Common myeloid progenitor, CD34-positive (primary cell): Measurements from ENCODE around the gene LGALS7B.
"Not testable (repeated sequence)": the region's sequence is repeated elsewhere in the genome, so short reads cannot be mapped to it uniquely, and the experiment has no call there.

Experiments used
- CTCF ChIA-PET: fragments of 350-600 bp; sonication (Branson Sonifier 250); formaldehyde crosslinking; loops from one replicate; lab custom pipeline; 2021; ENCODE audit warnings: antibody characterized with exemption; lab: Charles Lee
- POLR2A ChIA-PET: fragments of 350-600 bp; sonication (Branson Sonifier 250); formaldehyde crosslinking; loops from one replicate; lab custom pipeline; 2021; ENCODE audit warnings: antibody characterized with exemption; lab: Charles Lee
- DNase-seq, 3 donors: peaks; one replicate each; pipeline versions ENCODE4 v3.0.0 to v3.0.0-alpha.2; 2013
- H3K27ac ChIP-seq, 2 experiments: 1 replicate in 1 of 2; 2 replicates in 1 of 2; pipeline ENCODE4 v1.7.0; 2013; ENCODE audit warnings: inconsistent platforms in 2 of 2, low read length in 2 of 2, mild to moderate bottlenecking in 2 of 2, low read depth in 1 of 2, moderate library complexity in 1 of 2; ENCODE audit not compliant: severe bottlenecking in 2 of 2, insufficient read depth in 1 of 2, poor library complexity in 1 of 2
- H3K27me3 ChIP-seq, 5 experiments: replicated peaks in 2 of 5; 1 replicate in 3 of 5; 2 replicates in 2 of 5; pipeline versions ENCODE4 v1.6.1 to v1.7.0; 2013; ENCODE audit warnings: low read length in 4 of 5, mild to moderate bottlenecking in 2 of 5, moderate library complexity in 2 of 5, inconsistent platforms in 1 of 5; ENCODE audit not compliant: insufficient read depth in 5 of 5, control insufficient read depth in 4 of 5
- H3K36me3 ChIP-seq, 4 experiments: 1 replicate in 2 of 4; 2 replicates in 2 of 4; pipeline versions ENCODE4 v1.6.1 to v1.7.0; 2013; ENCODE audit warnings: low read length in 3 of 4, control low read depth in 1 of 4, mild to moderate bottlenecking in 1 of 4; ENCODE audit not compliant: control insufficient read depth in 4 of 4, insufficient read depth in 4 of 4
- H3K4me1 ChIP-seq, 4 experiments: 1 replicate in 3 of 4; 2 replicates in 1 of 4; pipeline versions ENCODE4 v1.6.1 to v1.7.1; 2013; ENCODE audit warnings: low read length in 3 of 4, mild to moderate bottlenecking in 3 of 4, control low read depth in 1 of 4, inconsistent platforms in 1 of 4, moderate library complexity in 1 of 4; ENCODE audit not compliant: control insufficient read depth in 4 of 4, insufficient read depth in 4 of 4; ENCODE audit errors: control extremely low read depth in 1 of 4
- H3K4me3 ChIP-seq, 7 experiments: 1 replicate in 4 of 7; 2 replicates in 3 of 7; pipeline versions ENCODE4 v1.5.1 to v1.7.0; 2013; ENCODE audit warnings: mild to moderate bottlenecking in 7 of 7, low read length in 6 of 7, moderate library complexity in 6 of 7, inconsistent platforms in 2 of 7, low read depth in 2 of 7, control low read depth in 1 of 7; ENCODE audit not compliant: insufficient read depth in 4 of 7, control insufficient read depth in 1 of 7; ENCODE audit errors: extremely low read depth in 1 of 7
- H3K9me3 ChIP-seq, 5 experiments: 1 replicate in 4 of 5; 2 replicates in 1 of 5; pipeline versions ENCODE4 v1.6.1 to v1.7.1; 2013; ENCODE audit warnings: low read length in 4 of 5, mild to moderate bottlenecking in 2 of 5, inconsistent platforms in 1 of 5, low read depth in 1 of 5, moderate library complexity in 1 of 5; ENCODE audit not compliant: control insufficient read depth in 4 of 5, insufficient read depth in 2 of 5; ENCODE audit errors: control extremely low read depth in 1 of 5
- whole genome bisulfite sequencing: methylation state at CpG from one replicate; pipeline ENCODE4 v1.1.5; 2013; ENCODE audit not compliant: insufficient coverage; 5-methylcytosine and 5-hydroxymethylcytosine counted together

The LGALS7B gene

DNA sequence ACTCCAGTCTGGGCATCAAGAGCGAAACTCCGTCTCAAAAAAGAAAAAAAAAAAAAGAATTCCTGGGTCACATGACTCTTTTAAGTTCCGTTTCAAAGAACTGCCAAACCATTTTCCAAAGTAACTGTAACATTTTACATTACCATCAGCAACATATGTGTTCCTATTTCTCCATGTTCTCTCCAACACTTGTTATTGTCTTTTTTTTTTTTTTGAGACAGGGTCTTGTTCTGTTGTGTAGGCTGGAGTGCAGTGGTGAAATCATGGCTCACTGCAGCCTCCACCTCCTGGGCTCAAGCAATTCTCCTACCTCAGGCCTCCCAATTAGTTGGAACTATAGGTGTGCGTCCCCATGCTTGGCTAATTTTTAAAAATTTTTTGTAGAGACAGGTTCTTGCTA, 6.5 kb downstream of the LGALS7B start:
- Histone ChIP-seq H3K4me3 (no peak overlapping the region), H3K9me3 (no peaks in the 10 kb centered on the region), H3K36me3 (no peaks in the 10 kb centered on the region), H3K4me1 (peaks cover 0 to 12% (median 4%) of the 10 kb centered on the region in 4 experiments), H3K27me3 (peaks cover 0 to 7% (median 0%) of the 10 kb centered on the region in 5 experiments), H3K27ac (no peak overlapping the region)
- CTCF ChIA-PET: no interaction called here
- 80% methylated on average over 1 of the region's 4 CpGs for WGBS
- POLR2A ChIA-PET: no interaction called here
- DNase-seq: no peak

DNA sequence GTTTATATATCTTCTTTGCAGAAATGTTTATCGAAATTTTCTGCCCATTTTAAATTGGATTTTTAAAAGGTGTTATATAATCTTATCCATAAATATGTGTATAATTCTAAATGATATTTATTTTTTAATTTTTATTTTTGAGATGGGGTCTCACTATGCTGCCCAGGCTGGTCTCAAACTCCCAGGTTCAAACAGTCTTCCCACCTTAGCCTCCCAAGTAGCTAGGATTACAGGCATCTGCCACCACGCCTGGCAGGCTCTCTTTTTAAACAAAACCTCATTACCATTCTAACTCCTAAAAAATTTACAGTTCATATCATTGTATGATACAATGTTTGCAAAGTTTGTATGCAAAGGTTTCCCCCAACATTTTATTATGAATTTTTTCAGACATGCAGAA, 7.2 kb downstream of the LGALS7B start:
- no peak for DNase-seq
- Histone ChIP-seq H3K4me3 (no peak overlapping the region), H3K36me3 (no peaks in the 10 kb centered on the region), H3K27me3 (peaks cover 0 to 7% (median 0%) of the 10 kb centered on the region in 5 experiments), H3K27ac (no peak overlapping the region), H3K4me1 (peaks cover 0 to 12% (median 4%) of the 10 kb centered on the region in 4 experiments), H3K9me3 (no peaks in the 10 kb centered on the region)
- no CpG with 5 or more reads among the region's 2 CpGs for WGBS
- ChIA-PET CTCF (no interaction called here), POLR2A (no interaction called here)

DNA sequence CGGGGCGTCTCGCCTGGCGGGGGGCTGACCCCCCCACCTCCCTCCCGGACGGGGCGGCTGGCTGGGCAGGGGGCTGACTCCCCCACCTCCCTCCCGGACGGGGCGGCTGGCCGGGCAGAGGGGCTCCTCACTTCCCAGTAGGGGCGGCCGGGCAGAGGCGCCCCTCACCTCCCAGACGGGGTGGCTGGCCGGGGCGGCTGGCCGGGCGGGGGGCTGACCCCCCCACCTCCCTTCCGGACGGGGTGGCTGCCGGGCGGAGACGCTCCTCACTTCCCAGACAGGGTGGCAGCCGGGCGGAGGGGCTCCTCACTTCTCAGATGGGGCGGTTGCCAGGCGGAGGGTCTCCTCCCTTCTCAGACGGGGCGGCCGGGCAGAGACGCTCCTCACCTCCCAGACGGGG, 8.8 kb downstream of the LGALS7B start:
- H3K27me3 ChIP-seq, H3K36me3 ChIP-seq, H3K4me1 ChIP-seq, POLR2A ChIA-PET, H3K9me3 ChIP-seq, CTCF ChIA-PET, DNase-seq, H3K4me3 ChIP-seq, H3K27ac ChIP-seq: not testable (repeated sequence)
- WGBS: no CpG with 5 or more reads among the region's 33 CpGs

DNA sequence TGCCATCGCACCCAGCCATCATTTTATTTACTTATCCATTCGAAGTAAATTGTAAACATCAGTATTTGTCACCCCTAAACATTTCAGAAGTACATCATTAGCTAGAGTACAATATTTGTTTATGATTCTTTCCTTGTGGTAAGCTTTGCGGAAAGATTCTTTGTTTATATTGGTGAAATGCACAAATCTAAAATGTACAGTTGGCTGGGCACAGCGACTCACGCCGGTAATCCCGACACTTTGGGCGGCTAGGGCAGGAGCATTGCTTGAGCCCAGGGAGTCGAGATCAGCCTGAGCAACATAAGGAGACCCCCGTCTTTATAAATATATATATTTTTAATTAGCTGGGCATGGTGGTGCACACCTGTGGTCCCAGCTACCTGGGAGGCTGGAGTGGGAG, 10.1 kb downstream of the LGALS7B start:
- no peaks in the 10 kb centered on the region for H3K27me3 ChIP-seq
- no CpG with 5 or more reads among the region's 10 CpGs for WGBS
- DNase-seq: no peak
- H3K4me1 ChIP-seq: no peaks in the 10 kb centered on the region
- ChIA-PET CTCF (interaction anchor here (1.0 kb wide), 1 partner anchor 47 kb away, joined by 3 read pairs; no protein-coding TSS in a partner anchor), POLR2A (no interaction called here)
- H3K9me3 ChIP-seq: no peaks in the 10 kb centered on the region
- H3K27ac ChIP-seq: no peak overlapping the region
- H3K36me3 ChIP-seq: no peaks in the 10 kb centered on the region
- H3K4me3 ChIP-seq: no peak overlapping the region

DNA sequence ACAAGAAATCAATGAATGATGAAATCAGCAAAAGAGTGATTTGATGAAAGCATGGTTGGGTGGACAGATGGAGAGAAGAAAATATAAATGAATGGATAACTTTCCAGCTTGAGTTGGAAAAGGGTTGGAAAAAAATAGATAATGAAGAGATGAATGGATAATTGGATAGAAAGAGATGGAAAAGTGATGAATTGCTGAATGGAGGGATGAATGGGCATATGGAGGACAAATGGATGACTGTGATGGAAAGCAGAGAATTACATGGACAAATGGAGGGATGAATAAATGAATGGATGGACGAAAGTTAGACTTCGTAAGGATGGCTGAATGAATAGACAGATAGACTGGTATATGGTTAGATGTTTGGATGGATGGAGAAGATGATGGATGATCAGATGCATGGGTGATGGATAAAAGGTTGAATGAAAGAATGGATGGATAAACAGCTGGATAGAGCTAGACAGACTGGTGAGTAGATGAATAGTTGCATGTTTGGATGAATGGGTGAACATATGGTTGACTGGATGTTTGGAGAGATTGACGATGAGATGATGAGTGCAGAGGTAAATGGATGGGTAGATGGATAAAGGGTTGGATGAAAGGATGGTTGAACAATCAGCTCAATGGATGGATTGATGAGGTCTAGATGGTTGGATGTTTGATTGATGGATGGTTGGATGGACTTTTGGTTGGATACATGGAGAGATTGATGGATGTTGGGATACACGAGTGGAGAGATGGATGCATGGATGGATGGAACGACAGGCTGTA, 11.8 kb downstream of the LGALS7B start:
- POLR2A ChIA-PET: no interaction called here
- H3K9me3 ChIP-seq: no peaks in the 10 kb centered on the region
- no peaks in the 10 kb centered on the region for H3K27me3 ChIP-seq
- H3K4me1 ChIP-seq: no peaks in the 10 kb centered on the region
- H3K27ac ChIP-seq: no peak overlapping the region
- CTCF ChIA-PET: interaction anchor here (1.4 kb wide), 1 partner anchor 27 kb away, joined by 3 read pairs; no protein-coding TSS in a partner anchor
- no peak overlapping the region for H3K4me3 ChIP-seq
- WGBS: 97% methylated on average over 5 of the region's 5 CpGs
- no peaks in the 10 kb centered on the region for H3K36me3 ChIP-seq
- no peak for DNase-seq

DNA sequence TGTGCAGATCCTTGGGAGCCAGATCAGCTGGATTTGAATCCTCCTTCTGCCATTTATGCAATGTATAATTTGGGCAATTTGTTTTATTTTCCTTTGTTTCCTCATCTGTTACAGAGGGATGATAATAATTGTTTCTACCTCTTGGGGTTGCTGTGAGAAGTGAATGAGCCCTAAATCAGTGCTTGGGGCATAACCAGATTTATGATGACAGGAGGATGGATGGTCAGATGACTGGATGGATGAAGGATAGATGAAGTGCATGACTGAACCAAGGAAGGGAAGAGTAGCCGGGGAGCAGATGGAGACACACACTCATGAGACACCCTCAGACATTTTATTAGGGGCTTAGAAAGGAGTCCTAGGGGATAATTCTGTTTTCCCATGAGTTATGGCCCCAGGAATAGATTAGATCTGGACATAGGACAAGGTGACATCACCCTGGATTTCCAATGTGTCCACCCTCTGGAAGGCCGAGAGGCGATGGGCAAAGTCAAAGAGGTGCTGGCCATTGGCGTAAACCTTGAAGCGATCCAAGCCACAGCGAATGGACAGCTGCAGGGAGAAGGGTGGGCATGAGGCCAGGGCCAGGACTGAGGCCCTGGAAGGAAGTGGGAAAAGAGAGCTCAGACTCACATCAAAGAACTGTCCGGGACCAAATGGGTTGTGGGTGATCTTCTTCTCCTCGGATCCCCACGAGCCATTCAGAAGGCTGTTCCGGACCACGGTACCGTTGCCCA, 12.5 kb downstream of the LGALS7B start:
- WGBS: 96% methylated on average over 9 of the region's 12 CpGs
- Histone ChIP-seq H3K36me3 (no peaks in the 10 kb centered on the region), H3K4me1 (no peaks in the 10 kb centered on the region), H3K27me3 (no peaks in the 10 kb centered on the region), H3K4me3 (no peak overlapping the region), H3K27ac (no peak overlapping the region), H3K9me3 (no peaks in the 10 kb centered on the region)
- POLR2A ChIA-PET: no interaction called here
- DNase-seq: no peak
- CTCF ChIA-PET: interaction anchor here (1.4 kb wide), 1 partner anchor 26 kb away, joined by 3 read pairs; no protein-coding TSS in a partner anchor

DNA sequence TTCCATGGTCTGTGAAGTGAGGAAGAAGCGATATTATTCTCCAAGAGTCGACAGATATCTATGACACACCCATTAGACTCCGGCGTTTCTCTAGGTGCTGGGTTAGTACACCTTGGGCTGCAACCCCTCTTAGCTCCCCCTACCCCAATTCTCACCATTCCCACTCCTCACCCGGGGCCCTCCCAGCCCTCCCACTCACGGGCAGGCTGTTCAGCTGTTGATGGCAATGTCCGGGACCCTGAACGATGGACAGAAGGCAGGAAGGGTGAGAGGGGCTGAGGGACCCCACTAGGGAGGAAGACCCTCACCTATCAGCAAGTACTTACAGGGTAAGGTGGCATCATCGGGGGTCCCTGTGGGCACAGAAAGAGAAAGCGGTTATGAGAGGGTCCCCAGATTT, 14.5 kb downstream of the LGALS7B start:
- DNase-seq: no peak
- ChIA-PET CTCF (no interaction called here), POLR2A (no interaction called here)
- Histone ChIP-seq H3K27me3 (no peaks in the 10 kb centered on the region), H3K9me3 (no peaks in the 10 kb centered on the region), H3K4me3 (no peak overlapping the region), H3K27ac (no peak overlapping the region), H3K36me3 (no peaks in the 10 kb centered on the region), H3K4me1 (no peaks in the 10 kb centered on the region)
- WGBS: 100% methylated on average over 2 of the region's 10 CpGs
